ENCODE data around the gene PRDM16. TPM values are rescaled to one million over a fixed set of nuclear protein-coding genes. Genes with fewer than 3 reads are reported as not detected.

The PRDM16 gene
- total RNA-seq, 1 donor from 2014 or later = 5.6 TPM

GRCh38 chr1:3184666-3185065 is 115.7 kb downstream of the PRDM16 start:
- TF ChIP-seq CTCF (IDR thresholded peaks at IDR 0.05; ENCODE audit: insufficient read depth, low read length, poor library complexity, severe bottlenecking) = no peak
- H3K27me3 ChIP-seq (ENCODE audit: control insufficient read depth, insufficient read depth, low read length) = peaks cover 5% of the 10 kb centered on the region
- no peak overlapping the region for H3K4me3 ChIP-seq (ENCODE audit: low read depth, low read length)
- no peaks in the 10 kb centered on the region for H3K36me3 ChIP-seq (ENCODE audit: control insufficient read depth, insufficient read depth, low read length)
- DNase-seq (ENCODE audit: low read depth) = no peak

GRCh38 chr1:3185896-3186525 is 117.0 kb downstream of the PRDM16 start:
- peaks cover 5% of the 10 kb centered on the region for H3K27me3 ChIP-seq (ENCODE audit: control insufficient read depth, insufficient read depth, low read length)
- no peak overlapping the region for H3K4me3 ChIP-seq (ENCODE audit: low read depth, low read length)
- no peak for DNase-seq (ENCODE audit: low read depth)
- H3K36me3 ChIP-seq (ENCODE audit: control insufficient read depth, insufficient read depth, low read length) = no peaks in the 10 kb centered on the region
- TF ChIP-seq CTCF (IDR thresholded peaks at IDR 0.05; ENCODE audit: insufficient read depth, low read length, poor library complexity, severe bottlenecking) = no peak

- no peak for DNase-seq (ENCODE audit: low read depth)
- TF ChIP-seq CTCF (IDR thresholded peaks at IDR 0.05; ENCODE audit: insufficient read depth, low read length, poor library complexity, severe bottlenecking) = no peak
- H3K4me3 ChIP-seq (ENCODE audit: low read depth, low read length) = no peak overlapping the region
- H3K36me3 ChIP-seq (ENCODE audit: control insufficient read depth, insufficient read depth, low read length) = no peaks in the 10 kb centered on the region
- peaks cover 5% of the 10 kb centered on the region for H3K27me3 ChIP-seq (ENCODE audit: control insufficient read depth, insufficient read depth, low read length)
These were observed 117.5 kb downstream of the PRDM16 start for GRCh38 chr1:3186526-3186921.

- TF ChIP-seq CTCF (IDR thresholded peaks at IDR 0.05; ENCODE audit: insufficient read depth, low read length, poor library complexity, severe bottlenecking) = no peak
- no peak for DNase-seq (ENCODE audit: low read depth)
- Histone ChIP-seq H3K36me3 (ENCODE audit: control insufficient read depth, insufficient read depth, low read length) (no peaks in the 10 kb centered on the region), H3K27me3 (ENCODE audit: control insufficient read depth, insufficient read depth, low read length) (peaks cover 5% of the 10 kb centered on the region), H3K4me3 (ENCODE audit: low read depth, low read length) (no peak overlapping the region)
These were observed 118.6 kb downstream of the PRDM16 start for GRCh38 chr1:3187415-3188149.

- no peak for DNase-seq (ENCODE audit: low read depth)
- TF ChIP-seq CTCF (IDR thresholded peaks at IDR 0.05; ENCODE audit: insufficient read depth, low read length, poor library complexity, severe bottlenecking) = no peak
- no peak overlapping the region for H3K4me3 ChIP-seq (ENCODE audit: low read depth, low read length)
- H3K36me3 ChIP-seq (ENCODE audit: control insufficient read depth, insufficient read depth, low read length) = no peaks in the 10 kb centered on the region
- H3K27me3 ChIP-seq (ENCODE audit: control insufficient read depth, insufficient read depth, low read length) = peaks cover 5% of the 10 kb centered on the region
These were observed 119.4 kb downstream of the PRDM16 start for GRCh38 chr1:3188150-3188971.

Data from kidney epithelial cell (primary cell).